22Rv1 (cell line): ENCODE data around the gene ILK.

Experiments used
- H3K27ac ChIP-seq: fragments of 450-650 bp; 2 replicates; pipeline ENCODE4 v1.5.1; 2017
- CTCF ChIP-seq: fragments of 450-650 bp; IDR thresholded peaks from 2 replicates; pipeline ENCODE4 v1.5.1; 2017; ENCODE audit warnings: mild to moderate bottlenecking
- ZFX ChIP-seq: fragments of 450-650 bp; IDR thresholded peaks from 2 replicates; pipeline ENCODE4 v1.6.1; 2017; ENCODE audit warnings: antibody characterized with exemption, borderline replicate concordance

The ILK gene

GRCh38 chr11:6568191-6568918 is 35.2 kb upstream of the ILK start:
- TF ChIP-seq CTCF: no peak
- TF ChIP-seq ZFX: no peak
- H3K27ac ChIP-seq: no peak overlapping the region

GRCh38 chr11:6569706-6570105 is 33.9 kb upstream of the ILK start:
- no peak overlapping the region for H3K27ac ChIP-seq
- TF ChIP-seq ZFX (no peak), CTCF (no peak)

- no peak overlapping the region for H3K27ac ChIP-seq
- no peak for TF ChIP-seq CTCF
- no peak for TF ChIP-seq ZFX
Measured at GRCh38 chr11:6570691-6571427, 32.7 kb upstream of the ILK start.

GRCh38 chr11:6571434-6572008 is 32.1 kb upstream of the ILK start:
- TF ChIP-seq CTCF (no peak), ZFX (no peak)
- H3K27ac ChIP-seq: no peak overlapping the region

- no peak for TF ChIP-seq ZFX
- TF ChIP-seq CTCF: no peak
- no peak overlapping the region for H3K27ac ChIP-seq
Measured at GRCh38 chr11:6572215-6572614, 31.4 kb upstream of the ILK start.

GRCh38 chr11:6574816-6575715 is 28.5 kb upstream of the ILK start:
- no peak for TF ChIP-seq ZFX
- H3K27ac ChIP-seq: no peak overlapping the region
